ENCODE measurements around the gene TRIML1.

- no peak for TF ChIP-seq CTCF (IDR thresholded peaks at IDR 0.05 in 4 of 5, conservative IDR thresholded peaks at IDR 0.05 in 1 of 5)
- no peak for TF ChIP-seq POLR2A (IDR thresholded peaks at IDR 0.05)
Observed at GRCh38 chr4:188161167-188161566, 21.9 kb downstream of the TRIML1 start.

Measured in gastrocnemius medialis (tissue), 4 donors.